A549 (cell line): Measurements from ENCODE around the gene FTCD. TPM values are rescaled to one million over a fixed set of nuclear protein-coding genes. Genes with fewer than 3 reads are reported as not detected.

ENCODE experiments used
- ATAC-seq, 2 experiments: fragments of 200-7000 bp in 1 of 2; fragments of >200 bp in 1 of 2; cut with Nextera tagmentation in 1 of 2; cut with Tn5 transposase in 1 of 2; 3 replicates each; pipeline versions ENCODE4 v1.8.0 to v1.9.1; 2018 to 2020; ENCODE audit warnings: mild to moderate bottlenecking in 1 of 2, moderate library complexity in 1 of 2
- CTCF ChIA-PET: fragments of 300-600 bp; sonication (Branson Sonifier 250); formaldehyde crosslinking; extraction: SDS; loops from one replicate; lab custom pipeline; 2021; ENCODE audit warnings: antibody characterized with exemption, inconsistent platforms; lab: Yijun Ruan, JAX
- POLR2A ChIA-PET: fragments of 350-600 bp; formaldehyde crosslinking; extraction: SDS; loops from one replicate; lab custom pipeline; 2021; ENCODE audit warnings: antibody characterized with exemption, inconsistent platforms; lab: Yijun Ruan, JAX
- DNase-seq, 2 experiments: peaks; one replicate each; pipeline versions ENCODE4 v3.0.0 to v3.0.0-alpha.2; 2011 to 2016; ENCODE audit warnings: low read depth in 1 of 2, low spot score in 1 of 2
- FAIRE-seq: peaks from 2 replicates; lab custom pipeline; 2011; peaks lifted over from hg19 to GRCh38; lab: Jason Lieb, UNC
- H3K27ac ChIP-seq, 2 experiments: fragments of >200 bp; sonication (Bioruptor Twin); formaldehyde crosslinking; 3 replicates each; pipeline ENCODE4 v1.5.1; 2016 to 2017
- H3K4me1 ChIP-seq: fragments of >200 bp; sonication (Bioruptor Twin); formaldehyde crosslinking; 3 replicates; pipeline ENCODE4 v1.6.1; 2016
- H3K4me2 ChIP-seq: fragments of >200 bp; sonication (Bioruptor Twin); formaldehyde crosslinking; 3 replicates; pipeline ENCODE4 v1.6.1; 2016
- H3K4me3 ChIP-seq: fragments of >200 bp; sonication (Bioruptor Twin); formaldehyde crosslinking; 3 replicates; pipeline ENCODE4 v1.5.1; 2016
- H3K9me3 ChIP-seq: fragments of >200 bp; sonication (Bioruptor Twin); formaldehyde crosslinking; 3 replicates; pipeline ENCODE4 v1.6.1; 2016
- BHLHE40 ChIP-seq: IDR thresholded peaks from 2 replicates; pipeline ENCODE4 v1.6.1; 2012; ENCODE audit warnings: low read depth, low read length, inconsistent platforms
- CHD4 ChIP-seq: fragments of 200-600 bp; sonication (generic); IDR thresholded peaks from 2 replicates; pipeline ENCODE4 v1.6.1; 2016; ENCODE audit warnings: antibody characterized with exemption, mild to moderate bottlenecking, borderline replicate concordance
- EHF ChIP-seq: fragments of 250-450 bp; sonication (Bioruptor Pico); IDR thresholded peaks from 2 replicates; pipeline ENCODE4 v1.5.0; 2020; ENCODE audit warnings: mild to moderate bottlenecking
- FOSB ChIP-seq: fragments of 250-450 bp; sonication (Bioruptor Pico); IDR thresholded peaks from 2 replicates; pipeline ENCODE4 v1.5.0; 2020; ENCODE audit warnings: mild to moderate bottlenecking, moderate library complexity
- FOSL2 ChIP-seq, 2 experiments: fragments of 450-650 bp in 1 of 2; fragments of >200 bp in 1 of 2; sonication (Bioruptor Twin) in 1 of 2; formaldehyde crosslinking; IDR thresholded peaks; 2 replicates each; pipeline versions ENCODE4 v1.5.0 to v1.6.1; 2016 to 2020; ENCODE audit warnings: mild to moderate bottlenecking in 1 of 2, moderate library complexity in 1 of 2
- FOXS1 ChIP-seq: fragments of 250-450 bp; sonication (Bioruptor Pico); IDR thresholded peaks from 2 replicates; pipeline ENCODE4 v1.5.0; 2020; ENCODE audit warnings: mild to moderate bottlenecking, moderate library complexity
- JUNB ChIP-seq: fragments of >200 bp; sonication (Bioruptor Twin); formaldehyde crosslinking; IDR thresholded peaks from 2 replicates; pipeline ENCODE4 v1.6.1; 2016
- KDM5A ChIP-seq: fragments of 200-600 bp; sonication (generic); IDR thresholded peaks from 2 replicates; pipeline ENCODE4 v1.6.1; 2016; ENCODE audit warnings: antibody characterized with exemption, mild to moderate bottlenecking
- MYC ChIP-seq: IDR thresholded peaks from 2 replicates; pipeline ENCODE4 v1.6.1; 2012; ENCODE audit warnings: mild to moderate bottlenecking, inconsistent platforms, low read length, improper control_type of control experiment, borderline replicate concordance
- RAD21 ChIP-seq, 2 experiments: fragments of >200 bp in 1 of 2; sonication (Bioruptor Twin) in 1 of 2; formaldehyde crosslinking in 1 of 2; IDR thresholded peaks in 1 of 2; conservative IDR thresholded peaks in 1 of 2; 2 replicates in 1 of 2; 3 replicates in 1 of 2; pipeline ENCODE4 v1.6.1; 2012 to 2018; ENCODE audit warnings: inconsistent platforms in 1 of 2
- RARB ChIP-seq: fragments of 250-450 bp; sonication (Bioruptor Pico); IDR thresholded peaks from 2 replicates; pipeline ENCODE4 v1.8.0; 2021; ENCODE audit warnings: mild to moderate bottlenecking, moderate library complexity
- SMC3 ChIP-seq: fragments of >200 bp; sonication (Bioruptor Twin); formaldehyde crosslinking; IDR thresholded peaks from 3 replicates; pipeline ENCODE4 v1.6.1; 2018; ENCODE audit warnings: inconsistent platforms
- SREBF2 ChIP-seq: fragments of 450-650 bp; IDR thresholded peaks from 2 replicates; pipeline ENCODE4 v1.6.1; 2014; ENCODE audit warnings: mild to moderate bottlenecking, moderate library complexity
- TFCP2L1 ChIP-seq: fragments of 250-450 bp; sonication (Bioruptor Pico); IDR thresholded peaks from 2 replicates; pipeline ENCODE4 v1.5.0; 2021; ENCODE audit warnings: mild to moderate bottlenecking
- ZSCAN20 ChIP-seq: fragments of 250-450 bp; sonication (Bioruptor Pico); IDR thresholded peaks from 2 replicates; pipeline ENCODE4 v1.8.0; 2022; ENCODE audit warnings: mild to moderate bottlenecking, moderate library complexity
- WGBS: methylation state at CpG from one replicate; pipeline ENCODE4 v1.1.6; 2017; ENCODE audit errors: missing lambda C conversion rate; 5-methylcytosine and 5-hydroxymethylcytosine counted together
- polyA plus RNA-seq, 4 experiments: library from polyadenylated mRNA; depleted of rRNA in 3 of 4; stranded (reverse); fragments of >200 nt; fragmentation: RNase III in 1 of 4; extraction: RNeasy Plus Mini Kit Qiagen cat#74134 plus additional on column Dnase treatment in 1 of 4; gene quantifications; 2 replicates in 3 of 4; 3 replicates in 1 of 4; pipeline ENCODE4 v1.2.3, GENCODE V29; 2011 to 2017
- TF ChIP-seq, protein P1 (sequence below): fragments of >200 bp; sonication (Bioruptor Twin); formaldehyde crosslinking; IDR thresholded peaks from 2 replicates; pipeline ENCODE4 v1.6.1; 2016

FTCD gene
- polyA plus RNA-seq, 2 of the 4 experiments (the other 2 are of a cell fraction) = not detected

DNA sequence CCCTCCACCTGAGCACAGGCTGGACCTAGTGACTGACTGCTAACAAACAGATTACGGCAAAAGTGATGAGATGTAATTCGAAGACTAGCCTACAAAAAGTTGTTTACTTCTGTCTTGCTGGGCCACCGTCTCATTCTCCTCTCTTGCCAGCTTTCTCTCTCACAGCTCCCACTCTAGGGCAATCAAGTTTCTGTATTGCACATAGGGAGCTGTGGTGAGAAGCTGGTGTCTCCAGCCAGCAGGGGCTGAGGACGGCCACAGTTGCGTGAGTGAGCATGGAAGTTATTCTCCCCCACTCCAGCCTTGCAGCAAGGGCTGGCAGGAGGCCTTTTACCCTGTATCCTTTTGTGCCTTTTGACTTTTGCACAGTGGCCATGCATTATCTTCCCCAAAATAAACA is 66.1 kb downstream of the FTCD start:
- H3K4me1 ChIP-seq = no peaks in the 10 kb centered on the region
- no peak for TF ChIP-seq FOSB
- no peak for TF ChIP-seq FOXS1 (CRISPR knock-in tag)
- no peak for TF ChIP-seq MYC
- TF ChIP-seq SMC3 = no peak
- TF ChIP-seq EHF = no peak
- TF ChIP-seq TFCP2L1 = no peak
- no peak for TF ChIP-seq RARB
- TF ChIP-seq, protein P1, sequence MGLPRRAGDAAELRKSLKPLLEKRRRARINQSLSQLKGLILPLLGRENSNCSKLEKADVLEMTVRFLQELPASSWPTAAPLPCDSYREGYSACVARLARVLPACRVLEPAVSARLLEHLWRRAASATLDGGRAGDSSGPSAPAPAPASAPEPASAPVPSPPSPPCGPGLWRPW = no peak
- H3K4me2 ChIP-seq = no peak overlapping the region
- 32% methylated on average over 5 of the region's 5 CpGs for WGBS
- DNase-seq (no peak), FAIRE-seq (no peak), ATAC-seq (no peak)
- H3K9me3 ChIP-seq = no peaks in the 10 kb centered on the region
- no peak overlapping the region for H3K27ac ChIP-seq
- ChIA-PET CTCF (no interaction called here), POLR2A (no interaction called here)
- H3K4me3 ChIP-seq = no peak overlapping the region

DNA sequence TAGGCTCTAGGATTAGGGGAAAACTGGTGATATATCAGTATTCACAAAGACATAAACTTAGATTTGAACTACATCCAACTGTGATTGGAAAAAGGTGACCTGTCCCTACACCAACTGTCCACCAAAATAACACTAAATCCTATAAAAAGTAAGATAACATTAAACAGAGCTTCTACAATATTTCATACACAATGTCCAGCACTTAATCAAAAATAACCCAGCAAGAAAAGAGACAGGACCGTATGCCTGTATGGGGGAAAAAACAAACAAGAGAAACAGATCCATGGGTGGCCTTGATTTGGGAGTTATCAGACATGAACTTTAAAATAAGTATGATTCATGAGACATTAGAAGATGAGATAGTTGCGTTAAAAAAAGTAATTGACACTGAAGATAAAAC is 67.2 kb downstream of the FTCD start:
- ATAC-seq (no peak), DNase-seq (no peak), FAIRE-seq (no peak)
- H3K4me3 ChIP-seq = no peak overlapping the region
- WGBS = 77% methylated on average over 2 of the region's 2 CpGs
- no peak overlapping the region for H3K4me2 ChIP-seq
- POLR2A ChIA-PET = no interaction called here
- no peaks in the 10 kb centered on the region for H3K9me3 ChIP-seq
- no peaks in the 10 kb centered on the region for H3K4me1 ChIP-seq
- no peak for TF ChIP-seq MYC
- TF ChIP-seq, all 56 proteins: peak for 0
- no peak overlapping the region for H3K27ac ChIP-seq
- CTCF ChIA-PET = no interaction called here

DNA sequence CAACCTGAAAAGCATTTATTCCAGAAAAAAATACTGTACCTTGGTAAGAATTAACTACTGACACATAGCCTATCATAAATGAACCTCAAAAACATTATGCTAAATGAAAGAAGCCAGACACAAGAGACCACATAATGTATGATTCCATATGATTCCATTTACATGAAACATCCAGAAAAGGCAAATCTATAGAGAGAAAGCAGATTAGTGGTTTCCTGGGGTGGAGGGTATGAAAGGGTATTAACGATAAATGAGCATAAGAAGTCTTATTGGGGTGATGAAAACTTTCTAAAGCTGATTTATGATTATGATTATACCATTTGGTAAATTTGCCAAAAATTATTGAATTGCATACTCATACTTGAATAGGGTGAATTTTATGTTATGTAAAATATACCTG is 67.7 kb downstream of the FTCD start:
- ChIA-PET CTCF (no interaction called here), POLR2A (no interaction called here)
- Histone ChIP-seq H3K27ac (no peak overlapping the region), H3K4me1 (no peaks in the 10 kb centered on the region), H3K4me2 (no peak overlapping the region), H3K9me3 (no peaks in the 10 kb centered on the region), H3K4me3 (no peak overlapping the region)
- TF ChIP-seq BHLHE40 (no peak), KDM5A (no peak), ZSCAN20 (no peak), JUNB (no peak), RAD21 (conservative IDR thresholded peaks at IDR 0.05 in 1 of 2, IDR thresholded peaks at IDR 0.05 in 1 of 2) (no peak), CHD4 (no peak), SREBF2 (no peak), FOSL2 (IDR thresholded peaks at IDR 0.05) (no peak), FOSL2 (CRISPR knock-in tag; IDR thresholded peaks at IDR 0.05) (no peak)
- WGBS = 6% methylated on average over 1 of the region's 1 CpG
- no peak for FAIRE-seq
- DNase-seq = no peak
- no peak for ATAC-seq

Other genes with a start within 250 kb of the FTCD start
- 3.3 and 3.9 TPM in 2 replicates for gene COL6A1, start 173.8 kb downstream of the FTCD start, polyA plus RNA-seq (2011; rRNA removed)
- gene COL6A1, start 173.8 kb downstream of the FTCD start, polyA plus RNA-seq (2017; fragmentation: RNase III; extraction: RNeasy Plus Mini Kit Qiagen cat#74134 plus additional on column Dnase treatment) = 18.3 to 21.3 TPM (median 19.5 TPM) in 3 replicates
- gene COL6A2, start 57.5 kb downstream of the FTCD start, polyA plus RNA-seq (2011; rRNA removed) = 2.3 and 2.5 TPM in 2 replicates
- gene COL6A2, start 57.5 kb downstream of the FTCD start, polyA plus RNA-seq (2017; fragmentation: RNase III; extraction: RNeasy Plus Mini Kit Qiagen cat#74134 plus additional on column Dnase treatment) = 13.0 to 16.5 TPM (median 13.1 TPM) in 3 replicates
- not detected in 2 replicates for gene SPATC1L, start 28.9 kb upstream of the FTCD start, polyA plus RNA-seq (2011; rRNA removed)
- gene SPATC1L, start 28.9 kb upstream of the FTCD start, polyA plus RNA-seq (2017; fragmentation: RNase III; extraction: RNeasy Plus Mini Kit Qiagen cat#74134 plus additional on column Dnase treatment) = 0.08 to 0.14 TPM in 2 of 3 replicates, not detected in the other
- gene LSS, start 73.2 kb upstream of the FTCD start, polyA plus RNA-seq (2011; rRNA removed) = 9.5 and 13.2 TPM in 2 replicates
- gene LSS, start 73.2 kb upstream of the FTCD start, polyA plus RNA-seq (2017; fragmentation: RNase III; extraction: RNeasy Plus Mini Kit Qiagen cat#74134 plus additional on column Dnase treatment) = 13.1 to 22.0 TPM (median 19.7 TPM) in 3 replicates
- gene MCM3AP, start 130.0 kb upstream of the FTCD start, polyA plus RNA-seq (2011; rRNA removed) = 43.6 and 45.3 TPM in 2 replicates
- gene MCM3AP, start 130.0 kb upstream of the FTCD start, polyA plus RNA-seq (2017; fragmentation: RNase III; extraction: RNeasy Plus Mini Kit Qiagen cat#74134 plus additional on column Dnase treatment) = 38.2 to 42.9 TPM (median 41.2 TPM) in 3 replicates
- gene YBEY, start 130.8 kb upstream of the FTCD start, polyA plus RNA-seq (2011; rRNA removed) = 36.6 and 45.4 TPM in 2 replicates
- 31.8 to 33.7 TPM (median 32.4 TPM) in 3 replicates for gene YBEY, start 130.8 kb upstream of the FTCD start, polyA plus RNA-seq (2017; fragmentation: RNase III; extraction: RNeasy Plus Mini Kit Qiagen cat#74134 plus additional on column Dnase treatment)
- gene C21orf58, start 168.3 kb upstream of the FTCD start, polyA plus RNA-seq (2011; rRNA removed) = 3.2 TPM in 2 replicates
- gene C21orf58, start 168.3 kb upstream of the FTCD start, polyA plus RNA-seq (2017; fragmentation: RNase III; extraction: RNeasy Plus Mini Kit Qiagen cat#74134 plus additional on column Dnase treatment) = 7.4 to 8.7 TPM (median 8.5 TPM) in 3 replicates
- gene PCNT, start 168.6 kb upstream of the FTCD start, polyA plus RNA-seq (2011; rRNA removed) = 11.1 and 11.5 TPM in 2 replicates
- gene PCNT, start 168.6 kb upstream of the FTCD start, polyA plus RNA-seq (2017; fragmentation: RNase III; extraction: RNeasy Plus Mini Kit Qiagen cat#74134 plus additional on column Dnase treatment) = 13.3 to 15.5 TPM (median 14.6 TPM) in 3 replicates